ENCODE measurements around the gene PIAS2.
"Not testable (repeated sequence)": the region's sequence is repeated elsewhere in the genome, so short reads cannot be mapped to it uniquely, and the experiment has no call there.

Gene PIAS2

DNA sequence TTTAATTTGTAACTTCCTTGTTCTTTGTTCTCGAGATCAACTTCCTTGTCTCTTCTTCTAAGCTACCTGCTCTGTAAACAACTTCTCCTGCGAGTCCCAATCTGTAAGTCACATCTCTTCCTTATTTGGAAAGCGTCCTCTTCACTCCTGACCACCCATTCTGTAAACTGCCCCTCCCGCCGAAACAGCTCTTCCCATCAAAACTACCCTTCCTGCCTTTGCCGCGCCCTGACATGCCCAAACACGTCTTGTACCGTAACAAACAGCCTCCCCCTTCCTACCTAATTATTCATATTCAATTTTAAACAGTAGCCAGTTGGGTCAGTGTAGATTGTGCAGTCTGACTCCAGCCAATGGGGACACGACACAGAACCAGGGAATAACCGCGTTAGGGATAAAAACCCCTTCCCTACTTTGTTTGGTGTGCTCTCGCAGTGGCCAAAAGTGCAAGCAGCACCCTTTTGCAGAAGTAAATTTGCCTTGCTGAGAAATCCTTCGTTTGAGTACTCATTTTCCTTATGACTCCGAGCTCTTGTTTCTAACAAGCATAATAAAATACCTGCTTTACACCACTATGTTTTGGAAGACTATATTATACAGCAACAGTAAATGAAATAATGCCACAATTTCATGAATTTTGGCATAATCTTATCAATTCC is 39.8 kb downstream of the PIAS2 start:
- H3K27ac ChIP-seq (ENCODE audit: low read depth, low read length) = no peak overlapping the region
- H3K4me3 ChIP-seq (ENCODE audit: low read depth in 1 of 2, low read length in 2 of 2) = no peak overlapping the region
- H3K36me3 ChIP-seq (ENCODE audit: control insufficient read depth in 1 of 2, insufficient read depth in 2 of 2, low read length in 2 of 2) = peaks cover 0 to 10% of the 10 kb centered on the region in 2 donors
- no peaks in the 10 kb centered on the region for H3K4me1 ChIP-seq (ENCODE audit: control insufficient read depth in 1 of 2, insufficient read depth in 2 of 2, low read length in 2 of 2)
- H3K27me3 ChIP-seq (ENCODE audit: control insufficient read depth in 1 of 2, insufficient read depth in 2 of 2, low read length in 2 of 2) = no peaks in the 10 kb centered on the region
- peaks cover 11 to 17% of the 10 kb centered on the region in 2 donors for H3K9me3 ChIP-seq (ENCODE audit: control insufficient read depth in 1 of 2, low read length in 2 of 2)
- no peak overlapping the region for H3K9ac ChIP-seq (ENCODE audit: low read depth in 1 of 2, low read length in 2 of 2)

DNA sequence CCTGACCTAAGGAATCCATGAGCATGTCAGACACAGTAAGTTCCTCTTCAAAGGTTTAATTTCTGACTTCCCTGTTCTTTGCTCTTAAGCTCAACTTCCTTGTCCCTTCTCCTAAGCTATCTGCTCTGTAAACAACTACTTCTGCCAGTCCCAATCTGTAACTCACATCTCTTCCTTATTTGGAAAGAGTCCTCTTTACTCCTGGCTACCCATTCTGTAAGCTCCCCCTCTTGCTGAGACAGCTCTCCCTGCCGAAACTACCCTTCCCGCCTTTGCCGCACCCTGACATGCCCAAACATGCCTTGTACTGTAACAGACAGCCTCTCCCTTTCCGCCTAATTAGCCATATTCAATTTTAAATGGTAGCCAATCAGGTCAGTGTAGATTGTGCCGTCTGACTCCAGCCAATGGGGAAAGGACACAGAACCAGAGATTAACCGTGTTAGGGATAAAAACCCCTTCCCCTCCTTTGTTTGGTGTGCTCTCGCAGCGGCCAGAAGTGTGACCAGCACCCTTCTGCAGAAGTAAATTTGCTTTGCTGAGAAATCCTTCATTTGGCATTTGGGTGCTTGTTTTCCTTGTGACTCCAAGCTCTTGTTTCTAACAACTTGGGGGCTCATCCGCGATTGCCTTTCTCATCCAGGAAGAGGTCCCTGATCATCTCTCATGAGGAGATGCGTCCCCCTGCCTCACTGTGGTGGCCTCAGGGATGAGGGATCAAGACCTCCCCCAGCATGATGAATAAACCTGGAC is 49.0 kb downstream of the PIAS2 start:
- no peak overlapping the region for H3K9ac ChIP-seq (ENCODE audit: low read depth in 1 of 2, low read length in 2 of 2)
- peak overlapping the region in 1 of 2 donors; percentile 12 for H3K4me3 ChIP-seq (ENCODE audit: low read depth in 1 of 2, low read length in 2 of 2)
- H3K36me3 ChIP-seq (ENCODE audit: control insufficient read depth in 1 of 2, insufficient read depth in 2 of 2, low read length in 2 of 2) = peaks cover 0 to 10% of the 10 kb centered on the region in 2 donors
- H3K27me3 ChIP-seq (ENCODE audit: control insufficient read depth in 1 of 2, insufficient read depth in 2 of 2, low read length in 2 of 2) = no peaks in the 10 kb centered on the region
- H3K9me3 ChIP-seq (ENCODE audit: control insufficient read depth in 1 of 2, low read length in 2 of 2) = peaks cover 19 to 21% of the 10 kb centered on the region in 2 donors
- no peak overlapping the region for H3K27ac ChIP-seq (ENCODE audit: low read depth, low read length)
- no peaks in the 10 kb centered on the region for H3K4me1 ChIP-seq (ENCODE audit: control insufficient read depth in 1 of 2, insufficient read depth in 2 of 2, low read length in 2 of 2)

DNA sequence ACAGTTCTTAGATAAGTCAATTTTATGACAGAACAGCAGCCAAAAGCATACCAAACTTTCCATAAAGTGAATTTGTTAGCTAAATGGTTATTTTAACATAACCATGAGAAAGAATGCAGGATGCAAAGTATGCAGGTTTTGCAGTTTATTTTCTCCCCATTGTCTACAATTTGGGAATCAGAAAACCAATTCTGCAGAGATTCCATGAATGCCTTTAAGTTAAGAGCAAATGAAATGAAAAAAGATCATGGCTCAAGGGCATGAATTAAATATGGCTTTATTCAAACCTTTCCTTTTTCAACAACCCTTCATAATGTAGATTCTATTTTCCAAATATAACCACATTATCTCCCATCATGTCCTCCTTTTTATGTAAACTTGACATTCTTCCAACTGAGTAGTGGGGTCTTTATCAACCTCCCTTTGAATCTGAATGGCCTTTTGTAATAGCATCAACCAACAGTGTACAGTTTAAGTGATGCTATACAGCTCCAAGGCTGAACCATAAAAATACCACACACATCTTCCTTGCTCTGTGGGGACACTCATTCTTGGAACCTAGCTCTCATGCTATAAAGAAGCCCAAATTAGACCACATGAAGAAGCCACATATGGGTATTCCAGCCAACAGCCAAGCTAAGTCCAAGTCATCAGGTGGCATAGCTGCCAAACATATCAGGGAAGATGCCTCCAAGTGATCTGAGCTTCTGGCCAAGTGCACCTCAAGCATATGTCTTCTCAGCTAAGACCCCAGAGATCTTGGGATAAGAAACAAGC is 49.8 kb downstream of the PIAS2 start:
- no peak overlapping the region for H3K27ac ChIP-seq (ENCODE audit: low read depth, low read length)
- no peak overlapping the region for H3K9ac ChIP-seq (ENCODE audit: low read depth in 1 of 2, low read length in 2 of 2)

DNA sequence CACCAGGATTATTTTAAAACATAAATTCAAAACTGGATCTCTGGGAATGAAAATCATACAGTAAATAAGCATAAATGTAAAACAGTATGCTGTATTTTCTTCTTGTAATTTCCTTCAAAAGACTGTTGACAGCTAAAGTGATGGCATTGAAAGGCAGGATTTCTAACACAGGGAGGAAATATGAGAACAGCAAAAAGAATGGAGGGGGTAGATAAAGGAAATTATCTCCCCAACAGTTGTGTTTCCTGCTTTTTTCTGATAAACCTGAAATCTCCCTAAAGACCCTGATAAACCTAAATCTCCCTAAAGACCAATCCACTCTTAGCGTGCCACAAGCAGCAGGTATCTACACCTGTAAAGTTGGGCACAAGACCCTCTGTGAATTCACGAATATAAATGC is 50.8 kb downstream of the PIAS2 start:
- Histone ChIP-seq H3K9me3 (ENCODE audit: control insufficient read depth in 1 of 2, low read length in 2 of 2) (peaks cover 19 to 21% of the 10 kb centered on the region in 2 donors), H3K9ac (ENCODE audit: low read depth in 1 of 2, low read length in 2 of 2) (no peak overlapping the region), H3K27me3 (ENCODE audit: control insufficient read depth in 1 of 2, insufficient read depth in 2 of 2, low read length in 2 of 2) (no peaks in the 10 kb centered on the region), H3K27ac (ENCODE audit: low read depth, low read length) (no peak overlapping the region), H3K4me3 (ENCODE audit: low read depth in 1 of 2, low read length in 2 of 2) (no peak overlapping the region), H3K4me1 (ENCODE audit: control insufficient read depth in 1 of 2, insufficient read depth in 2 of 2, low read length in 2 of 2) (no peaks in the 10 kb centered on the region), H3K36me3 (ENCODE audit: control insufficient read depth in 1 of 2, insufficient read depth in 2 of 2, low read length in 2 of 2) (peaks cover 0 to 10% of the 10 kb centered on the region in 2 donors)

More for the DNA sequence above, 49.8 kb downstream of the PIAS2 start:
- Histone ChIP-seq H3K9me3 (ENCODE audit: control insufficient read depth in 1 of 2, low read length in 2 of 2) (peaks cover 19 to 21% of the 10 kb centered on the region in 2 donors), H3K36me3 (ENCODE audit: control insufficient read depth in 1 of 2, insufficient read depth in 2 of 2, low read length in 2 of 2) (peaks cover 0 to 10% of the 10 kb centered on the region in 2 donors), H3K27me3 (ENCODE audit: control insufficient read depth in 1 of 2, insufficient read depth in 2 of 2, low read length in 2 of 2) (no peaks in the 10 kb centered on the region), H3K4me1 (ENCODE audit: control insufficient read depth in 1 of 2, insufficient read depth in 2 of 2, low read length in 2 of 2) (no peaks in the 10 kb centered on the region), H3K4me3 (ENCODE audit: low read depth in 1 of 2, low read length in 2 of 2) (no peak overlapping the region)

DNA sequence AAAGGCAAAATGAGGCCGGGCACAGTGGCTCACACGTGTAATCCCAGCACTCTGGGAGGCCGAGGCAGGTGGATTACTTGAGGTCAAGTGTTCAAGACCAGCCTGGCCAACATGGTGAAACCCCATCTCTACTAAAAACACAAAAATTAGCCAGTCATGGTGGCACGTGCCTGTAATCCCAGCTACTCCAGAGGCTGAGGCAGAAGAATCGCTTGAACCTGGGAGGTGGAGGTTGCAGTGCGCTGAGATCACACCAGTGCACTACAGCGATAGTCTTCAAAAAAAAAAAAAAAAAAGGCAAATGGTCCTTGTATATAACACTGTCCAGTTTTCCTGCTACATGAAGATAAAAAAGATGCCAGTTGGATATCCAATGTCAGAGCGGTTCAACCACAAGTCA is 52.1 kb downstream of the PIAS2 start:
- not testable (repeated sequence) for H3K36me3 ChIP-seq (ENCODE audit: control insufficient read depth in 1 of 2, insufficient read depth in 2 of 2, low read length in 2 of 2); H3K9ac ChIP-seq (ENCODE audit: low read depth in 1 of 2, low read length in 2 of 2); H3K27ac ChIP-seq (ENCODE audit: low read depth, low read length); H3K4me1 ChIP-seq (ENCODE audit: control insufficient read depth in 1 of 2, insufficient read depth in 2 of 2, low read length in 2 of 2); H3K4me3 ChIP-seq (ENCODE audit: low read depth in 1 of 2, low read length in 2 of 2); H3K27me3 ChIP-seq (ENCODE audit: control insufficient read depth in 1 of 2, insufficient read depth in 2 of 2, low read length in 2 of 2)
- peaks cover 19 to 21% of the 10 kb centered on the region in 2 donors for H3K9me3 ChIP-seq (ENCODE audit: control insufficient read depth in 1 of 2, low read length in 2 of 2)

DNA sequence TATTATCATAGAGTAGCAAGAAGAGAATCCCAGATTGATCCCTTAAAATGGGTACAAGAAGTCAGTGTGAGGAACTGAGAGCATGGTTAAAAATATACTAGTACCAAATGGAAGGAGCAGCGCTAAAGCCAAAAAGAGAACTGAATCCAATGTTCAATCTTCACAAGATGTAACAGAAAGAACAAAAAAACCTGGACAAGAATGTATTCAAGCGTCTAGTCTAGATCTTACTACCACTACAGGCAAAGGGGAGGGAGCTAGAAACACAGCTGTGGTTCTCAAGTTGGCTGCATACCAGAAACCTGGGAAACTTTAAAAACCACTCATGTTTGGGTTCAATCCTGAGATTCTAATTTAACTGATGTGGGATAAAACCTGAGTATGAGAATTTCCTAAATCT is 57.5 kb downstream of the PIAS2 start:
- H3K9me3 ChIP-seq (ENCODE audit: control insufficient read depth in 1 of 2, low read length in 2 of 2) = no peaks in the 10 kb centered on the region
- no peak overlapping the region for H3K27ac ChIP-seq (ENCODE audit: low read depth, low read length)
- no peaks in the 10 kb centered on the region for H3K27me3 ChIP-seq (ENCODE audit: control insufficient read depth in 1 of 2, insufficient read depth in 2 of 2, low read length in 2 of 2)
- H3K9ac ChIP-seq (ENCODE audit: low read depth in 1 of 2, low read length in 2 of 2) = no peak overlapping the region
- H3K36me3 ChIP-seq (ENCODE audit: control insufficient read depth in 1 of 2, insufficient read depth in 2 of 2, low read length in 2 of 2) = no peaks in the 10 kb centered on the region
- H3K4me3 ChIP-seq (ENCODE audit: low read depth in 1 of 2, low read length in 2 of 2) = no peak overlapping the region
- no peaks in the 10 kb centered on the region for H3K4me1 ChIP-seq (ENCODE audit: control insufficient read depth in 1 of 2, insufficient read depth in 2 of 2, low read length in 2 of 2)

DNA sequence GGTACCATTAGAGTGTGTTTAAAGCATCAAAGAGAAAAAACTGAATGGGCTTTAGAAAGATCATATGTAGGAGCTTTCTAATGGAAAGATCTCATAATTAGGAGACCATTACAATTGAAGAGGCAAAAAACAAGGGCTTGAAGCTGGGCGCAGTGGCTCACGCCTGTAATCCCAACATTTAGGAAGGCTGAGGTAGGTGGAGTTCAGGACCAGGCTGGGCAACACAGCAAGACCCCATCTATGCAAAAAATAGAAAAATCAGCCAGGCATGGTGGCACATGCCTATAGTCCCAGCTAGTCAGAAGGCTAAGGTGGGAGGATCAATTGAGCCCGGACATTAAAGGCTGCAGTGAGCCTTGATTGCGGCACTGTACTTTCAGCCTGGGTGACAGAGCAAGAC is 59.0 kb downstream of the PIAS2 start:
- peaks cover 0 to 12% of the 10 kb centered on the region in 2 donors for H3K36me3 ChIP-seq (ENCODE audit: control insufficient read depth in 1 of 2, insufficient read depth in 2 of 2, low read length in 2 of 2)
- H3K27ac ChIP-seq (ENCODE audit: low read depth, low read length) = no peak overlapping the region
- H3K9ac ChIP-seq (ENCODE audit: low read depth in 1 of 2, low read length in 2 of 2) = no peak overlapping the region
- no peaks in the 10 kb centered on the region for H3K9me3 ChIP-seq (ENCODE audit: control insufficient read depth in 1 of 2, low read length in 2 of 2)
- H3K4me1 ChIP-seq (ENCODE audit: control insufficient read depth in 1 of 2, insufficient read depth in 2 of 2, low read length in 2 of 2) = no peaks in the 10 kb centered on the region
- no peaks in the 10 kb centered on the region for H3K27me3 ChIP-seq (ENCODE audit: control insufficient read depth in 1 of 2, insufficient read depth in 2 of 2, low read length in 2 of 2)
- no peak overlapping the region for H3K4me3 ChIP-seq (ENCODE audit: low read depth in 1 of 2, low read length in 2 of 2)

DNA sequence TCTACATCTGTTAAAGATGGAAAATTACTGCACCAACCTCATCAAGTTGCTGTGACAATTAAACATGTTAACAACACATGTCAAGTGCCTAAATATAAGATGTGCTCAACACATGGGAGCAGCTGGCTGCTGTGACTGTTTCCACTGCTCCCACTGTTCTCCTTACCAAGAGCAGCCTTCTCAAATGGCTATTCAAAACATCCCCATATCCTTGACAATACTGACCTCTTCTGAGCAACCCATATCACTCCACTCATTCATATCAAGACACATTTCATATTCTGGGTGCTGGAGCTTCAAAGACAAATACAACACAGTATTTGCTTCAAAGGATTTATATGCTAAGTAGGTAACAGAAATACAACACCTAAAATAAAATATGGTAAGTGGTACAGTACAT is 60.3 kb downstream of the PIAS2 start:
- Histone ChIP-seq H3K4me1 (ENCODE audit: control insufficient read depth in 1 of 2, insufficient read depth in 2 of 2, low read length in 2 of 2) (no peaks in the 10 kb centered on the region), H3K27me3 (ENCODE audit: control insufficient read depth in 1 of 2, insufficient read depth in 2 of 2, low read length in 2 of 2) (no peaks in the 10 kb centered on the region), H3K27ac (ENCODE audit: low read depth, low read length) (no peak overlapping the region), H3K9ac (ENCODE audit: low read depth in 1 of 2, low read length in 2 of 2) (no peak overlapping the region), H3K36me3 (ENCODE audit: control insufficient read depth in 1 of 2, insufficient read depth in 2 of 2, low read length in 2 of 2) (peaks cover 0 to 12% of the 10 kb centered on the region in 2 donors), H3K4me3 (ENCODE audit: low read depth in 1 of 2, low read length in 2 of 2) (no peak overlapping the region), H3K9me3 (ENCODE audit: control insufficient read depth in 1 of 2, low read length in 2 of 2) (no peaks in the 10 kb centered on the region)

DNA sequence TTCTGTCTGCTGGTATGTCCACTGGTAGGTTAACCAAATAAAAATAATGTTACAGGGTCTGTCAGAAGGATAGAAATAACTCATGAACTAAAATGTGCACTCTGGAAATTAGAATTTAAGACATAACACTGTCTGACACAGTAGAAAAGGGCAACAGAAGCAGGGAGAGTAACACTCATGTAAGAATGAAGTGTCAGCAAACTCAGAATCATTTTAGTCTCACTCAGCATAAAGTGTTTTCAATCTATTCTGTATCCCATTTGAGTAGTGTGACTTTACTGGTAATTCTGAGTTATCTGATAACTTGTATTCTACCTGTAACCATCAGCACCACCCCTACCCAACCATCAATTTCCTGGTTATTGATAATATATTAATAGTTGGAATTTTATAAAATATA is 68.3 kb downstream of the PIAS2 start:
- Histone ChIP-seq H3K9me3 (ENCODE audit: control insufficient read depth in 1 of 2, low read length in 2 of 2) (no peaks in the 10 kb centered on the region), H3K27ac (ENCODE audit: low read depth, low read length) (no peak overlapping the region), H3K27me3 (ENCODE audit: control insufficient read depth in 1 of 2, insufficient read depth in 2 of 2, low read length in 2 of 2) (no peaks in the 10 kb centered on the region), H3K9ac (ENCODE audit: low read depth in 1 of 2, low read length in 2 of 2) (no peak overlapping the region), H3K4me3 (ENCODE audit: low read depth in 1 of 2, low read length in 2 of 2) (no peak overlapping the region), H3K36me3 (ENCODE audit: control insufficient read depth in 1 of 2, insufficient read depth in 2 of 2, low read length in 2 of 2) (peaks cover 0 to 5% of the 10 kb centered on the region in 2 donors), H3K4me1 (ENCODE audit: control insufficient read depth in 1 of 2, insufficient read depth in 2 of 2, low read length in 2 of 2) (no peaks in the 10 kb centered on the region)

DNA sequence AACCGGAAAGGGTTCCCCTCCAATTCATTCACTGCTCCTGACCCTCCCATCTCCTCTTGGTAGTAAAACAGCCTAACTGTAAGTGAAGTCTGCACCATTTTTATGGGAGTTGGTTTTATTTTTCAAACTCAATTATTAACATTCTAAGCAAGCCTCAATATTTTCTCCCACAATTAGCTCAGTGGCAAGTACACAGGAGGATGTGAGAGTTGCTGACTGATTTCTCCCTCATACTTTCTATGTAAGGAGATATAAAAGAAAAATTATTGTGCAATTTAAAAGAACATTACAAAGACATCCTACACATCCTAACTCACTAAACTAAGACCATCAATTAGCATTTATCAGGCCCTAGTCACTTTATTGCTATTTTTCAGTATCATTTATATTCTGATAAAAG is 73.9 kb downstream of the PIAS2 start:
- Histone ChIP-seq H3K27ac (ENCODE audit: low read depth, low read length) (no peak overlapping the region), H3K9ac (ENCODE audit: low read depth in 1 of 2, low read length in 2 of 2) (no peak overlapping the region), H3K4me3 (ENCODE audit: low read depth in 1 of 2, low read length in 2 of 2) (no peak overlapping the region), H3K9me3 (ENCODE audit: control insufficient read depth in 1 of 2, low read length in 2 of 2) (no peaks in the 10 kb centered on the region), H3K36me3 (ENCODE audit: control insufficient read depth in 1 of 2, insufficient read depth in 2 of 2, low read length in 2 of 2) (peaks cover 5 to 6% of the 10 kb centered on the region in 2 donors), H3K27me3 (ENCODE audit: control insufficient read depth in 1 of 2, insufficient read depth in 2 of 2, low read length in 2 of 2) (no peaks in the 10 kb centered on the region), H3K4me1 (ENCODE audit: control insufficient read depth in 1 of 2, insufficient read depth in 2 of 2, low read length in 2 of 2) (no peaks in the 10 kb centered on the region)

Measured in duodenal mucosa (tissue), 2 donors.